ENCODE data around the gene AMBRA1.

DNA sequence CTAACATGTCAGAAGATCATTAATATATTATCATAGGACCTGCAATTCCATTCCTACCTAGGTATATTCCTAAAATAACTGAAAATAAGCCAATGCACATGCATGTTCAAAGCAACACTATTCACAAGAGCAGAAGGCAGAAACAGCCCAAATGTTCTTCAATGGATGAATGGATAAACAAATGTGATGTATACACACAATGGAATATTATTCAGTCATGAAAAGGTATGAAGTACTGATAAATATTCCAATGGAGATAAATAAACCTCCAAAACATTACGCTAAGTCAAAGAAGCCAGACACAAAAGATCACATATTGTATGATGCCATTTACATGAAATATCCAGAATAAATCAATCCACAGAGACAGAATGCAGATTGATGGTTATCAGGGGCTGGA is 16.8 kb downstream of the AMBRA1 start:
- TF ChIP-seq CTCF (IDR thresholded peaks at IDR 0.05) (no peak), POLR2A (IDR thresholded peaks at IDR 0.05) (no peak)
